Skin of body (tissue), 2 donors: ENCODE measurements around the gene GAST. TPM values are rescaled to one million over a fixed set of nuclear protein-coding genes. Genes with fewer than 3 reads are reported as not detected.
"Not testable (repeated sequence)": the region's sequence is repeated elsewhere in the genome, so short reads cannot be mapped to it uniquely, and the experiment has no call there.

ENCODE experiments used
- DNase-seq: peaks from one replicate; lab custom pipeline; 2025; lab: John Stamatoyannopoulos, UW
- total RNA-seq: library from RNA; depleted of rRNA; stranded (reverse); fragments of >200 nt; gene quantifications from one replicate; pipeline ENCODE4 v1.2.3, GENCODE V29; 2014

Gene GAST
- total RNA-seq, 1 donor from 2014 or later = not detected

DNA sequence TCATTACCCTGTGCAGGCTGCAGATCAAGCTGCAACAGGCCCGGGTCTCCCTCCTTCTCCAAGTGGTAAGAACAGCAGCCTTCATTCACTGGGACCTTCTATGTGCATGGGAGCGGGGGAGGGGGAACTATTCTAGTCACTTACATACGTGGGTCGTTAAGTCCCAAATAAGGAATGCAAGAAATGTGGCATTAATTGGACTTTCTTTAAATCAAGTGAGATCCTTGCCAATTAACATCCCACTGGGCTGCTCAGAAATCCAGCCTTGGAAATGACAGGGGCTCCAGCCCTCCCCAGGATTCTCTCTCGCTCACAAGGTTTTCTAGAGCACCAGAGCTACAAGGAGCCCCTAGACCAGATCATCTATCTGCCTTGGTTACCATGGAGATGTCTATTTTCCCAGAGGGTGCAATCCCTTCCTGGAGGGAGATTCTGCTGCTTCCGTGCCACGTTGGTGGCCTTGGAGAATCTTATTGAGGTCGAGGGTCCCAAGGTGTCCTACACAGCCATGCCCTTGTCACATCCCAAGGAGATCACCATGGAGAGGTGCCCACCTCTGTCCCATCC, 28.6 kb upstream of the GAST start:
- DNase-seq = no peak

DNA sequence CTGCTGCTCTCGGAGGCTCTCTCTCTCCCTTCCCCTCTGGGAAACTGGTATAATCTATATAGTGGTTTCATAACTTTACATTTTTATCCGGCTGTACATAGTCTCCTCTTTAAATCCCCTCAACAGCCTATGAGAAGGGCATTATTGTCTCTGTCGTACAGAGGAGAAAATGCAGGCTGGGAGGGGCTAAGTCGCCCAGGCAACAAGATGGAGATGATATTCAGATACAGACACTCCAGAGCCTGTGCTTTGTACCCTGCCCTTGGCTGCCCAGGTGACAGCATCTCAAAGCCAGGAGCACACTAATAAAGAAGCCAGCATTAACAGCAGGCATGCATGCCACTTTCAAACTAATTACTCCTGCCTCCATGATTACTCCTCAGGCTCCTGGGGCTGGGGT, 28.1 kb upstream of the GAST start:
- no peak for DNase-seq

DNA sequence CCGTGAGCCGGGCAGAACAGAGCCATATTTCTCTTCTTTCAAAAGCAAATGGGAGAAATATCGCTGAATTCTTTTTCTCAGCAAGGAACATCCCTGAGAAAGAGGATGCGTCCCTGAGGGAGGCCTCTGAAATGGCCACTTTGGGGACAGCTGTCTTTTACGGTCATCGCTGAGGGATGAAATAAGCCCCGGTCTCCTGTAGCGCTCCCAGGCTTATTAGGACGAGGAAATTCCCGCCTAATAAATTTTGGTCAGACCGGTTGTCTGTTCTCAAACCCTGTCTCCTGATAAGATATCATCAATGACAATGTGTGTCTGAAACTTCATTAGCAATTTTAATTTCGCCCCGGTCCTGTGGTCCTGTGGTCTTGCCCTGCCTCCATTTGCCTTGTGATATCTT, 26.4 kb upstream of the GAST start:
- not testable (repeated sequence) for DNase-seq

DNA sequence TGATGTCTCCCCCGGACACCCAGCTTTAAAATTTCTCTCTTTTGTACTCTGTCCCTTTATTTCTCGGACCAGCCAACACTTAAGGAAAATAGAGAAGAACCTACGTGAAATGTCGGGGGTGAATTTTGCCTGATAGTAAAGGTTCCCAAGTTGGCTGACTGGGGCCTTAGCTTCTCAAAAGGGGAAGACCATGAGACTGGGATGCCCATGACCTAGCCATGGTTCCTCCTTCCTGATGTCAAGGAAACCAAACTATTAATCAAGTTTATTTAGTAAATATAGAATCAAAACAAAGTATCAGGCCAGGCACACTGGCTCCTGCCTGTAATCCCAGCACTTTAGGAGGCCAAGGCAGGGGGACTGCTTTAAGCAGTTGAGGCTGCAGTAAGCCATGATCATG, 25.9 kb upstream of the GAST start:
- DNase-seq = no peak

DNA sequence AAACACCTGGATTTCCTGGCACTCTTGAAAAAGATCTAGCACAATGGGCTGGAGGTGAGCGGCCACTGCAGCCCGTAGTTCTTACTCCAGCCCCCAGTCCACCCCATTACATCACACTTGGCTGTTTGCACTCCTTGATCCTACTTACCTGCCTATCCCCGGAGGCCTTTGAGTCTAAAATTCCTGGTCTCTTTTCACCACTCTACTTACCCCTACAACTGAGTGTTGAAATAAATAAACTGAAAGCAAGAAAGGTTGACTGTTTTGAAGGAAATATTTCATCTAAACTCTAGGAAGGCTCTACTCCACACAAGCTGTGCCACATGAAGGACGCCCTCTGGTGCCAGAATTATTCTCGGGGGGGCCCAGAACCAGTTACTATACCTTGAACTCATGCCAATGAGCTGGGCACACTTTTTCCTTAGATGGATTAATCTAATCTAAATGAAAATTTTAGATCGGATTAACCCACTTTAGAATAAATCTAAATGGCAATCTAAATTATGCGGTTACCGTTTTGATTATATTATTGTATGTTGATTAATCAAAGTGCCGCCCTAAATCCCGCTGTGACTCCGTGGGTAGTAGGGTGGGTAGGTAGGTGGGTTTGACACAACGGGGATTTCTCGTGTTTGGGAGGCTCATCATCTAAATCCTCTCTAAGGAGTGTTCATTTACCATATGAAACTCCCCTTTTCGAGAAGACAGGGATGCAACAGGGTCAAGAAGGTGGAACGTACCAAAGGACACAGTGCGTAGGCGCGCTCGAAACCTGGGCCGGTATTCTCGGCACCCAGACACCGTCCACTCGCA, 24.1 kb upstream of the GAST start:
- peak; percentile 61 for DNase-seq

DNA sequence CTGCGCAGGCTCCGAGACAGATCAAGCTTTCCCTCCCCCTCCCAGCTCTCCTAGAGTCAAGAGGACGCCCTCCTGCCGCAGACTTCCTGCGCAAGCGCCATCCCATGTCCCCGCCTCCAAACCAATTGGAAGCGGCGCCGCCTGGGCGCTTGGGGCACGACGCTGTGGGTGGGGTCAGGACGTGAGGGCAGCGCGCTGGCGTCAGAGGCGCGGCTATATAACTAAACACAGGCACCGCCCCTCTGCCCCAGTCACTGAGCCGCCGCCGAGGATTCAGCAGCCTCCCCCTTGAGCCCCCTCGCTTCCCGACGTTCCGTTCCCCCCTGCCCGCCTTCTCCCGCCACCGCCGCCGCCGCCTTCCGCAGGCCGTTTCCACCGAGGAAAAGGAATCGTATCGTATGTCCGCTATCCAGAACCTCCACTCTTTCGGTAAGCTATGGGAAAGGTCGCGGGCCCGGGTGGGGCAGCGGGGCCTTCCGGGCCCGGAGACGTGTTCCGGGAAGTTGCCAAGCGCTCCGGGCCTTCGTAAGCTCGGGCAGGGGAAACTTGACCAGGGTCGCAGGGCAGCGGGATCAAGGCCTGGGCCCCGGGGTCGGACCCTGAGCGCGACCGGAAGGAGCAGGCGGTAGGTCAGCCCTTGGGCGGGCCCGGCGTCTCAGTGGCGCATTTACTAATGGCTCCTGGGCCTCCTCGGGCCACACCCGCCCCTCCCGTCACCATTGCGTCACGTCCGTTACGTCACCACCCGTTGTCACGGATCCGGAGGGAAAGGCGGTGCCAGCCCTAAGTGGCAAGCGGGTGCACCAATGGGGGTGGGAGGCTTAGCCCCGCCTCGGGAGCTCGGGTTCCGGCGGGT, 23.3 kb upstream of the GAST start, which contains the start of gene EIF1:
Gene EIF1 (plus strand): TSS at position 245 of the 856 bp plus-strand sequence. CDS start 154 bp downstream, at position 399.
- peak; percentile 100 for DNase-seq

DNA sequence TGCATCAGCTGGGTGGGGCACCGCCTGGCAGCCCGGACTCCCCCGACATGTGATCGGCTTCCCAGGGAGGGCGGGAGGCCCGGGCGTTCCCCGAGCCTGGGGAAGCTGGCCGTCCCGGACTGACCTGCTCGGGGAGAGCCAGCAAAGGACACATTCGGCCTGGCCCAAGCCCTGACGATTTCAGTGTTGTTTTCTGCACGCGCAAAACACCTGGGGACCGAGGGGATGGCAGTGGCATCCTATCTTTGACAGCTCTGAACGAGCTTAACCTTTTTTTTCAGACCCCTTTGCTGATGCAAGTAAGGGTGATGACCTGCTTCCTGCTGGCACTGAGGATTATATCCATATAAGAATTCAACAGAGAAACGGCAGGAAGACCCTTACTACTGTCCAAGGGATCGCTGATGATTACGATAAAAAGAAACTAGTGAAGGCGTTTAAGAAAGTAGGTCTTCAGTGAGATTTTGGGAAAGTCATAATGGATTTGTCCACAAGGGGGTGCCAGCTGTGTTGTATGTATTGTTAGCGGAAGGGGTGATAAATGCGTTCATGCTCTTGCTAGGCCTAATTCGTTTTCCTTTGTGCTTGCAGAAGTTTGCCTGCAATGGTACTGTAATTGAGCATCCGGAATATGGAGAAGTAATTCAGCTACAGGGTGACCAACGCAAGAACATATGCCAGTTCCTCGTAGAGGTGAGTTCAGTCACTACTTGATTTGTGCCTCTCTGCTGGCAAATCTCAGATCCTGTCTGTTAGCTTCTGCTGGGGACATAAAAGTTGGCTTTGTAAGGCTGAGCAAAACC, 22.4 kb upstream of the GAST start:
- DNase-seq = peak; percentile 59

DNA sequence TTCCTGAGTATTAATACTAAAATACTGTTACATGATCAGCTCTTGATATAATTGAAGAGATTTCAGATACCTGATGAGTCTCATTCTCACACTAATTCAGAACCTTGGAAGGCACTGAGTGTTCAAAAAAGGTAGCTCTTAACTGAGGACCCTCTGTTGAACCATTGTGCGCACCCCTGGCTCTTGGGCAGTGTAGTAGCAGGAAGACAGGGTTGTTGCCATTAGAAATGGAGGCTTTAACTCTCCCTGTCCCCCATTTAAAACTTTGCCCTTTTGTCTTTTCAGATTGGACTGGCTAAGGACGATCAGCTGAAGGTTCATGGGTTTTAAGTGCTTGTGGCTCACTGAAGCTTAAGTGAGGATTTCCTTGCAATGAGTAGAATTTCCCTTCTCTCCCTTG, 21.6 kb upstream of the GAST start:
- DNase-seq = no peak

DNA sequence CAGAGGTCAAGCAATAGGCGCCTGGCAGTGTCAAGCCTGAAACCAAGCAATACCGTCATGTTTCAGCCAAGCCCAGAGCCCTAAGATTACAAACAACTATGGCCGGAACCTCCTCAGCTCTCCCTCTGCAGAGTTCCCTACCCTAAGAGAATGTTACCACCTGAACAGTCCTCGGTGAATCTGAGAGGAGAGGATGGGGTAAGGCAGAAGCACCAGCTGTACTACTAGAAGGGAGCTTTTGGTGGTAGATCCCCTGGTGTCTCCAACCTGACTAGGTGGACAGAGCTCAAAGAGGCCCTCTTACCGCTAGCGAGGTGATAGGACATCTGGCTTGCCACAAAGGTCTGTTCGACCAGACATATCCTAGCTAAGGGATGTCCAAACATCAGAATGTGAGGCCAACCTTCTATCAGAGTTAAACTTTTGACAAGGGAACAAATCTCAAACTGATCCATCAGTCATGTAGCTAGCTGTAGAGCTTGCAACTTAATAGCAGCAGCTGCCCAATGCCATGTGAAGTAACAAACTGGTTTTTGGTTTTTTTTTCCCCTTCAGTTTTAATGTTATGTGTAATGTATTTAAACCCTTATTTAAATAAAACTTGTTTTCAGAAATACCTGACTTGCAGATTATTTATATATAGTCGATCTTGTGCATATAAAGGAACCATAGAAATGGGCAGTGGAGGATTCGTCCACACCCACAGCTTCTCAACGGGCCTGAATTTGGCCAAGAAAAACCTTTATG, 20.9 kb upstream of the GAST start:
- no peak for DNase-seq

DNA sequence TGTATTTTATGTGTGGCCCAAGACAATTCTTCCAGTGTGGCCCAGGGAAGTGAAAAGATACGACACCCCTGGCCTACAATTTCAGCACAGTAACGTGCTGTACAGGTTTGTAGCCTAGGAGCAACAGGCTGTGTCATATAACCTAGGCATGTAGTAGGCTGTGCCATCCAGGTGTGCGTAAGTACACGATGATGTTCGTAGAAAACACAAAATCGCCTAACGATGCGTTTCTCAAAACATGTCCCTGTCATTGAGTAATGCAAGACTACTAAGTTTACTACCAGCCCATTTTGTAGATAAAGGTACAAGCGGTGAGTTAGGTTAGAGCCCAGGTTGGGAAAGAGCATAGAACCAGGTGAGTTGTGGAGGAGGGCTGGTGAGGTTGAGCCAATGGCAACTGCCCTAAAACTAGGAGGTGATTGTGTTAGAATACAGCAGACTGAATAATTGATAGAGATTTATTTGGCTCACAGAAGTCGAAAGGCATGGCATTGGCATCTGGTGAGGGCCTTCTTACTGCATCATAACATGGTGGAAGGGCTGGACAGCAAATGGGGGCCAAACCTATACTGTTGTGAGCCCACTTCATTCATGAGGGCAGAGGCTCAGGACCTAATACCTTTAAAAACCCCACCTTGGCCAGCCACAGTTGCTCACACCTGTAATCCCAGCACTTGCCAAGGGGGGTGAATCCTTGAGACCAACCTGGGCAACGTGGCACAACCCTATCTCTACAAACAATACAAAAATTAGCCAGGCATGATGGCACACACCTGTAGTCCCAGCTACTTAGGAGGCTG, 19.2 kb upstream of the GAST start:
- DNase-seq = no peak

DNA sequence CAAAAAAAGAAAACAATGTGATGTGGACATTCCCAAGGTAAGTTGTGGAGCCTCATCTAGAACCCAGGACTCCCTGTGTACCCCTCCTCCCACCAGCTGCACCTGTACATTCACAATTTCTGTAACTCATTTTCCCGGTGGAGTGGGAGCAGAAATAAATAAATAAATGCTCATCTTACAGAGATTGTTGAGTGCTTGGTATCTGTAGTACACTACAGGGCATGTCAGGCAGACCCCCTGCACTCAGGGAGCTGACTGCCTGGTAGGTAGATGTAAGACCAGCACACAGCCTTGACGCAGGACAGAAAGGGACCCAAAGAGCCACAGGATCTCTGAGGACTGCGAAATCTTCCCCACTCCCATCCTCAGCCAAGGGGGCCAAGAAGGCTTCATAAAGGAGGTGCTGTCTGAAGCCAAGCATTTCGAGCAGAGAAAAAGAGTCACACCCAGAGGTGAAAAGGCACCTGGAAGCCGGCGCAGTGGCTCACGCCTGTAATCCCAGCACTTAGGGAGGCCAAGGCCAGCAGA, 16.9 kb upstream of the GAST start:
- no peak for DNase-seq

DNA sequence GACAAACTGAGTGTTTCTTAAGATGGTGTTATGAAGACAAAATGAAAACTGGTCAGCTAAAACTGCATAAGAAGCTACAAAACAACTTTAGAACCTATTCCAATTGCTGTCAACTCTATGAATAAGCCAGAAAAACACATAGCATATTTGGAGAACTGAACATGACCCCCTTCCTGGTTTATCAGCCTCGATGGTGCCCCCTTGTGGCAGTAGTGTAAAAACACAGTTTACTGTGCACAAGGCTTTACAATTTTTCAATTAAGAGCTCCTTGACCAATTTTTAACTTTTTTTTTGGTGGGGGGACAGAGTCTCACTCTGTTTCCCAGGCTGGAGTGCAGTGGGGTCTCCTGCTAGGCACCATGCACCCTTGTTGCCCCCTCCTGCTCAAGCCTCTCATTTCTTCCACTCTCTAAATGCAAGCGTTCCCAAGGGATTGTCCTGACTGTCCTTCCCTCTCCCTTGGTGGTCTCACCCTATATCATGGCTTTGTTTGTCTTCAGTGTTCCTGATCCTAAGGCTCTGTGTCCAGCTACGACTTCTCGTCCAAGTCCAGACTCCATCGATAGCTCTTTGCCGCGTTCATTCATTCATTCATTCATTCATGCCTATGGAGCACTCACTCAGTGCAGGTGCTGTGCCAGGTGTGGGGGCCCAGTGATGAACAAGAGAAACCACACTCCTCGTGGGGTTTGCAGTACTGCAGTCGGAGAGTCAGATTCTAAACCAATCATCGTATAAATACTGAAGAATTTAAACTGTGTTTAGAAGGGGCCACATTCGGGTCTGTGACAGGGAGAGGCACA, 16.0 kb upstream of the GAST start:
- peak; percentile 63 for DNase-seq

DNA sequence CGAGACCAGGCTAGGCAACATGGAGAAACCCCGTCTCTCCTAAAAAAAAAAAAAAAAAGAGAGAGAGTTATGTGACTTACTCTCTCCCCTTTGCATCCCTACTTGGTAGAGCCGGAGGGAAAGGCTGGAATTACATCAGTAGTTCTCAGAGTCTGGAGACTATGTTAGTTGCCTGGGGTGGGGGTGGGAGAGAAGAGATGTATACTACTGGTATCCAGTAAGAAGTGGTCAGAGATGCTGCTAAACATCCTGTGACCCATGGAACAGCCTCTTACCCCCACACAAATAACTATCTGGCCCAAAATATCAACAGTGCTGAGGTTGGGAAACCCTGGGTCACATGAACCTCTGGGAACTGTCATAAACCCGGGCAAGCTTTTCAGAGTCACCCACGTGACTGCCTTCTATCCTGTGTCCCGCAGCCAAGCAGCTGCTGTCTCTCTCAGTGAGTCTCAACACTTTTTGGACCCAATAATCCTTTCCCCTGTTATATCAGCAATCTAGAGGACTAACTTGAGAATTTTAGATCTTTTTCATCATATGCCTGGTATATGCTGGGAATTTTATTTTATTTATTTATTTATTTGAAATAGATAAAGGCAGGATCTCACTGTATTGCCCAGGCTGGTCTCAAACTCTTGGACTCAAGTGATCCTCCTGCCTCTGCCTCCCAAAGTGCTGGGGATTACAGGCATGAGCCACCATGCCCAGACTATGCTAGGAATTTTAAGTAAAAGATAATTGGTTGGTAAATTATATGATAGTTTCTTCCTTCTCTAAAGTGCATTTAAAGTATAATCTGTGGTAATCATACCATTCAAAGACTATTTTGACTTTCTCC, 14.8 kb upstream of the GAST start:
- peak; percentile 37 for DNase-seq

DNA sequence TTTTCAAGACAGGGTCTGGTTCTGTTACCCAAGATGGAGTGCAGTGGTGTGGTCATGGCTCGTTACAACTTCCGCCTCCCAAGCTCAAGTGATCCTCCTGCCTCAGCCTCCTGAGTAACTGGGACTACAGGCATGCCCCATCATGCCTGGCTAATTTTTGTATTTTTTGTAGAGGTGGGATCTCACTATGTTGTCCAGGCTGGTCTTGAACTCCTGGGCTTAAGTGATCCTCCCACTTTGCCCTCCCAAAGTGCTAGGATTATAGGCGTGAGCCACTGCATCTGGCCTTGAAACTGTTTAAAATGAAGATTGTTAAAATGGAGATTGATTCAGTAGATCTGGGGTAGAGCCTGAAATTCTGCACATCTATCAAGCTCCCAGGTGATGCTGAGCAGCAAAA, 11.3 kb upstream of the GAST start:
- DNase-seq = not testable (repeated sequence)

DNA sequence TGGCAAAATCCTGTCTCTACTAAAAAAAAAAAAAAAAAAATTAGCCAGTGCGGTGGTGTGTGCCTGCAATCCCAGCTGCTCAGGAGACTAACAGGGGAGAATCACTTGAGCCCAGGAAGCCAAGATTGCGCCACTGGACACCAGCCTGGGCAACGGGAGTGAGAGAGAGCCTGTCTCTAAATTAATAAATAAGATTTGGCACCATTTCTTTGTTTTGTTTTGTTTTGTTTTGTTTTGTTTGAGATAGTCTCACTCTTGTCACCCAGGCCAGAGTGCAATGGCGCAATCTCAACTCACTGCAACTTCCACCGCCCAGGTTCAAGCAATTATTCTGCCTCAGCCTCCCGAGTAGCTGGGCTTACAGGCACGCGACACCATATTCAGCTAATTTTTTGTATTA, 9.4 kb upstream of the GAST start:
- no peak for DNase-seq

DNA sequence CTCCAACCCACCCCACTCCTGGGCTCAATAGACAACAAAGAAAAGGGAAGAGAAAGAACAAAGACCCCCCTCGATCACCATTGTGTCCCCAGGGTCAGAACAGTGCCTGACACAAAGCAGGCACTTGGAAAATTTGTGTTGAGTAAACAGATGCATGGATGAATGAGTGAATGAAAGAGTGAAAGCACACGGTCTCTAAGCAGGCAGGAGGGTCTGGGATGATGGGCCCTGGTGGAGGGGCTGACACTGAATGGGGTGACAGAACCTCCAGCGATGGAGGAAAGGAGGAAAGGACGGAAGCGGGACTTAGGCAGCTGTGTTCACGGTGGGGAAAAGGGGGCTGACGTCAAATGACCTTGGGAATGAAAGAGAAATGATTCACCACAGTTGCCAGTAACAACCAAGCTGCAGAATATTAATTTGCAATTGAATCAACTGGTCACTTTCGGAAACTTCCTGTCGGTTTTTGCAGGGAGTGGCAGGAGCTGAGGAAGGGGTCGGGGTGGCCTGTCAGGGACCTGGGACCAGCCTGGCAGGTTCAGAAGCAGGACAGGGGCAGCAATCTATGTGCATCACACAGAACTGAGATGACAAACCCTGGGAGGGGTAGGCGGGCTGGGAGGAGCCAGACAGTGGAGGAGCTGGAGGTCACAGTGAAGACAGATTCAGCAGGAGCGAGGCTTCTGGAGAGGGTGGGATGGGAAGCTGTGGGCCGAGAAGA, 6.7 kb upstream of the GAST start:
- no peak for DNase-seq
